HFFc6 (cell line): ENCODE measurements around the gene UNC5B. TPM values are rescaled to one million over a fixed set of nuclear protein-coding genes. Genes with fewer than 3 reads are reported as not detected.

Experiments used
- DNase-seq: peaks from one replicate; pipeline ENCODE4 v3.0.0-alpha.2; 2018
- H3K27ac Mint-ChIP-seq: 2 replicates; pipeline ENCODE4 v1.8.0; 2020; ENCODE audit warnings: mild to moderate bottlenecking, mixed read lengths
- H3K27me3 Mint-ChIP-seq: 2 replicates; pipeline ENCODE4 v1.8.0; 2021; ENCODE audit warnings: mild to moderate bottlenecking, moderate library complexity, mixed read lengths; ENCODE audit not compliant: insufficient read depth
- H3K36me3 Mint-ChIP-seq: 2 replicates; pipeline ENCODE4 v1.8.0; 2021; ENCODE audit warnings: low read depth, mixed read lengths
- H3K4me1 Mint-ChIP-seq: 2 replicates; pipeline ENCODE4 v1.8.0; 2020; ENCODE audit warnings: low read depth, mixed read lengths
- H3K4me3 Mint-ChIP-seq: 2 replicates; pipeline ENCODE4 v1.8.0; 2020; ENCODE audit warnings: mild to moderate bottlenecking, moderate library complexity, mixed read lengths
- H3K9me3 Mint-ChIP-seq: 2 replicates; pipeline ENCODE4 v1.8.0; 2020; ENCODE audit warnings: mild to moderate bottlenecking, mixed read lengths
- total RNA-seq, 6 experiments: library from RNA; stranded (reverse); fragmentation: NEBNext Ultra II Directional; extraction: Animal tissue kit (Norgen Biotek cat#: 25700); gene quantifications; 2 replicates in 1 of 6; 3 replicates in 5 of 6; pipeline ENCODE4 v1.2.3, GENCODE V29; 2021
- TF ChIP-seq, protein P1 (sequence below): fragments of 200-600 bp; sonication (generic); IDR thresholded peaks from 2 replicates; pipeline ENCODE4 v1.5.0; 2021; ENCODE audit warnings: antibody characterized with exemption, mild to moderate bottlenecking

The UNC5B gene
- total RNA-seq, 6 experiments from 2014 or later, result 5.2 to 11.6 (median 5.7) TPM

DNA sequence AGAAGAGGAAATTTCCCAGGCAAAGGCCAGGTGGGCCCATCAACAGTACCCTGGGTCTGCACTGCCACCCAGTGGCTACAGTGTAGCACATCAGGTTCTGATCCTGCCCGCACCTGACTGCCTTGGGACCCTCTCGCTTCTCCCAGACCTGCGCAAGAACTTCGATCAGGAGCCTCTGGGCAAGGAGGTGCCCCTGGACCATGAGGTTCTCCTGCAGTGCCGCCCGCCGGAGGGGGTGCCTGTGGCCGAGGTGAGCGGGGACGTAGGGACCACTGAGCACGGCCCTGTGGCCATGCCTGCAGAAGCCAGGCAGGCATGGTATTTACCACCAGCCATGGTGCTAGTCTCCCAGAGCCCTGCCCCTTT lies 72.8 kb downstream of the UNC5B start:
- TF ChIP-seq, protein P1, sequence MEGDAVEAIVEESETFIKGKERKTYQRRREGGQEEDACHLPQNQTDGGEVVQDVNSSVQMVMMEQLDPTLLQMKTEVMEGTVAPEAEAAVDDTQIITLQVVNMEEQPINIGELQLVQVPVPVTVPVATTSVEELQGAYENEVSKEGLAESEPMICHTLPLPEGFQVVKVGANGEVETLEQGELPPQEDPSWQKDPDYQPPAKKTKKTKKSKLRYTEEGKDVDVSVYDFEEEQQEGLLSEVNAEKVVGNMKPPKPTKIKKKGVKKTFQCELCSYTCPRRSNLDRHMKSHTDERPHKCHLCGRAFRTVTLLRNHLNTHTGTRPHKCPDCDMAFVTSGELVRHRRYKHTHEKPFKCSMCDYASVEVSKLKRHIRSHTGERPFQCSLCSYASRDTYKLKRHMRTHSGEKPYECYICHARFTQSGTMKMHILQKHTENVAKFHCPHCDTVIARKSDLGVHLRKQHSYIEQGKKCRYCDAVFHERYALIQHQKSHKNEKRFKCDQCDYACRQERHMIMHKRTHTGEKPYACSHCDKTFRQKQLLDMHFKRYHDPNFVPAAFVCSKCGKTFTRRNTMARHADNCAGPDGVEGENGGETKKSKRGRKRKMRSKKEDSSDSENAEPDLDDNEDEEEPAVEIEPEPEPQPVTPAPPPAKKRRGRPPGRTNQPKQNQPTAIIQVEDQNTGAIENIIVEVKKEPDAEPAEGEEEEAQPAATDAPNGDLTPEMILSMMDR, result peak; percentile 91
- Mint-ChIP-seq H3K27me3 (peaks cover 4% of the 10 kb centered on the region), H3K27ac (no peak overlapping the region), H3K4me3 (no peak overlapping the region), H3K4me1 (peaks cover 10% of the 10 kb centered on the region; the same call in 1 of the 2 replicates), H3K9me3 (no peaks in the 10 kb centered on the region), H3K36me3 (no peaks in the 10 kb centered on the region)
- no peak for DNase-seq

DNA sequence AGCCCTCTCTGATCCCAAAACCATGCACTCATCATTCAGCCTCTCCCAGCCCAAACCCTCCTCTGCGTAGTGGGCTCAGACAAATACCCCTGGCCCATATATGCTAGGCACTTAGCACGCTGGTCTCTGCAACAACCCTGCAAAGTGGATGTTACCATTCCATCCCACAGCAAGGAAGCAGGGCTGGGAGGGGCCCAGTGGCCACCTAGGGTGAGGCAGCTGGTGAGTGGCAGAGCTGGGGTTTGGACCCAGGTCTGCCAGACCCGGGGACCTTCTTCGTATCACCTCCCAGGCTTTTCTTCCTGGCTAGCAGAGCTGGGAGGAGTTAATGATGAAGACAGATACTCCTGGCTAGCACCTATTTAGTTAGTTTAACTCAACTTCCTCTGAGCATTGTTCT lies 73.6 kb downstream of the UNC5B start:
- Mint-ChIP-seq H3K36me3 (no peaks in the 10 kb centered on the region), H3K9me3 (no peaks in the 10 kb centered on the region), H3K4me1 (peaks cover 8% of the 10 kb centered on the region; the same call in 1 of the 2 replicates), H3K27me3 (peaks cover 4% of the 10 kb centered on the region), H3K27ac (no peak overlapping the region), H3K4me3 (no peak overlapping the region)
- TF ChIP-seq, protein P1, result no peak
- DNase-seq, result no peak

DNA sequence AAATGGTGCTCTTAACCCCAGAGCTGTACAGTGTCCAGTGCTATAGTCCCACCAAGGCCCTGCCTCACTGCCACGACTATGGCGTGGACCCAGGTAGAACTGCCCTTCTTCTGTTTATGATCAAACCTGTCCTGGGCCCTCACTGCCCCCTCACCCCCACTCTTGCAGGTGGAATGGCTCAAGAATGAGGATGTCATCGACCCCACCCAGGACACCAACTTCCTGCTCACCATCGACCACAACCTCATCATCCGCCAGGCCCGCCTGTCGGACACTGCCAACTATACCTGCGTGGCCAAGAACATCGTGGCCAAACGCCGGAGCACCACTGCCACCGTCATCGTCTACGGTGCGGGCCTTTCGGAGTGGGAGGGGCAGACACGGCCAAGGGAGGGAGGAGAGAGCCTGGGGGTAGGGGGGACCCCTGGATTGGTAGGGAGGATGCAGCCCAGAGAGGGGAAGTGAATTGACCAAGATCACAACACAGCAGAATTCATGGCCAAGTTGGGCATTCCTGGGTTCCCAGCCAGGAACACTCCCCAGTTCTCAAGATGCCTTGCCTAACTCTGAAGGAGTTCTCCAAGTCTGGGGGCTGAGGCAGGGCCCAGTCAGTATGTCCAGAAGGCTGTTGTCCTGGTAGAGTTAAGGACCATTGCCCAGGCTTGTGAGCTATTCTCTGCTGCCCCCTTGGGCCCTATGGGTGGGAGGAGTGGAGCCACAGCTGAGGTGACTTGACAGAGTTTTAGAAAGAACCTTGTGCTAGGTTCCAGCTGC lies 74.3 kb downstream of the UNC5B start:
- H3K4me3 Mint-ChIP-seq, result no peak overlapping the region
- no peak for DNase-seq
- H3K27me3 Mint-ChIP-seq, result peaks cover 4% of the 10 kb centered on the region
- H3K4me1 Mint-ChIP-seq, result peaks cover 8% of the 10 kb centered on the region; the same call in 1 of the 2 replicates
- no peaks in the 10 kb centered on the region for H3K9me3 Mint-ChIP-seq
- H3K36me3 Mint-ChIP-seq, result no peaks in the 10 kb centered on the region
- TF ChIP-seq, protein P1, result no peak
- H3K27ac Mint-ChIP-seq, result no peak overlapping the region

- DNase-seq, result no peak
- Mint-ChIP-seq H3K4me1 (peaks cover 8% of the 10 kb centered on the region; the same call in 1 of the 2 replicates), H3K27ac (no peak overlapping the region), H3K27me3 (peaks cover 4% of the 10 kb centered on the region), H3K36me3 (no peaks in the 10 kb centered on the region), H3K4me3 (no peak overlapping the region), H3K9me3 (no peaks in the 10 kb centered on the region)
- TF ChIP-seq, protein P1, result no peak
Observed at GRCh38 chr10:71287456-71287855, 75.1 kb downstream of the UNC5B start.

DNA sequence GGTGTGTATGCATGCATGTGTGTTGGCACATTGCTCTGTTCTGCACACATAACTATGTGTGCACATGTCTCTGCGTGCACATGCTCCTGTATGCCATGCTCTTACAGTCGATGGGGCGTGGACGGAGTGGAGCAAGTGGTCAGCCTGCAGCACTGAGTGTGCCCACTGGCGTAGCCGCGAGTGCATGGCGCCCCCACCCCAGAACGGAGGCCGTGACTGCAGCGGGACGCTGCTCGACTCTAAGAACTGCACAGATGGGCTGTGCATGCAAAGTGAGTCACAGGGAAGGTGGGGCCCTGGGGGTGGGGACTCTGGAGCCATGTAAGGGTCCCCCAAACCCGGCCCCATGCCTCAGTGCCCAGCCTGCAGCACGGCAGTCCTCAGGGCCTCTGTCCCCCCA lies 76.1 kb downstream of the UNC5B start:
- no peak overlapping the region for H3K4me3 Mint-ChIP-seq
- no peaks in the 10 kb centered on the region for H3K36me3 Mint-ChIP-seq
- H3K27ac Mint-ChIP-seq, result no peak overlapping the region
- TF ChIP-seq, protein P1, result no peak
- H3K9me3 Mint-ChIP-seq, result no peaks in the 10 kb centered on the region
- peaks cover 8% of the 10 kb centered on the region; the same call in 1 of the 2 replicates for H3K4me1 Mint-ChIP-seq
- no peaks in the 10 kb centered on the region; the same call in none of the 2 replicates for H3K27me3 Mint-ChIP-seq
- DNase-seq, result no peak
